Stomach (tissue), 4 donors: ENCODE measurements around the gene TMEM62.

Experiments used
- EP300 ChIP-seq: sonication (generic); formaldehyde crosslinking; IDR thresholded peaks from one replicate; pipeline ENCODE4 v1.6.1; 2017; ENCODE audit warnings: antibody characterized with exemption
- POLR2A ChIP-seq, 4 donors: fragments of 450-650 bp; IDR thresholded peaks; one replicate each; pipeline ENCODE4 v1.6.1; 2016; ENCODE audit warnings: antibody characterized with exemption in 4 of 4, control low read depth in 2 of 4, mild to moderate bottlenecking in 1 of 4, moderate library complexity in 1 of 4
- POLR2AphosphoS5 ChIP-seq, 3 donors: sonication (generic); formaldehyde crosslinking; IDR thresholded peaks; one replicate each; pipeline ENCODE4 v1.6.1; 2016; ENCODE audit warnings: antibody characterized with exemption in 3 of 3
- TF ChIP-seq, protein P1 (sequence below), 7 experiments: fragments of 450-650 bp in 4 of 7; fragments of 200-600 bp in 3 of 7; sonication (generic) in 3 of 7; IDR thresholded peaks; one replicate each; pipeline ENCODE4 v1.5.1; 2016 to 2019; ENCODE audit warnings: antibody characterized with exemption in 7 of 7, control low read depth in 2 of 7, mild to moderate bottlenecking in 1 of 7

DNA sequence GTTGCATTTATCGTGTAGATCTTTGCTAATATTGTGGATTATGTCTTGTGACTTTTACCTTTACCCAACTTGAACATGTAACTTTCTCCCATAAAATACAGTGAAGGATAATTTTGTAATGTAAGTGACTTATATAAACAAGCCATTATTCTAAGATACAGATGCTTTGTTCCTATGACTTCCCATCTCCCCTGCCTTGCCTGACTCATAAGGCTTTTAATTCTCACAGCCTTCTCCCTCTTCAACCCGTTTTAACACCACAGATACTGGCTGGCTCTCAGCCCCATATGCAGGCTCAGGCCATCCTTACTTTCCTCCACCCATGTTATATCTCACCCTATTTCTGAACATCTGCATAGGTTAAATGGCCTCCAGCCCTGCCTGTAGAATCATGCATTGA is 55.9 kb downstream of the TMEM62 start:
- TF ChIP-seq, protein P1, sequence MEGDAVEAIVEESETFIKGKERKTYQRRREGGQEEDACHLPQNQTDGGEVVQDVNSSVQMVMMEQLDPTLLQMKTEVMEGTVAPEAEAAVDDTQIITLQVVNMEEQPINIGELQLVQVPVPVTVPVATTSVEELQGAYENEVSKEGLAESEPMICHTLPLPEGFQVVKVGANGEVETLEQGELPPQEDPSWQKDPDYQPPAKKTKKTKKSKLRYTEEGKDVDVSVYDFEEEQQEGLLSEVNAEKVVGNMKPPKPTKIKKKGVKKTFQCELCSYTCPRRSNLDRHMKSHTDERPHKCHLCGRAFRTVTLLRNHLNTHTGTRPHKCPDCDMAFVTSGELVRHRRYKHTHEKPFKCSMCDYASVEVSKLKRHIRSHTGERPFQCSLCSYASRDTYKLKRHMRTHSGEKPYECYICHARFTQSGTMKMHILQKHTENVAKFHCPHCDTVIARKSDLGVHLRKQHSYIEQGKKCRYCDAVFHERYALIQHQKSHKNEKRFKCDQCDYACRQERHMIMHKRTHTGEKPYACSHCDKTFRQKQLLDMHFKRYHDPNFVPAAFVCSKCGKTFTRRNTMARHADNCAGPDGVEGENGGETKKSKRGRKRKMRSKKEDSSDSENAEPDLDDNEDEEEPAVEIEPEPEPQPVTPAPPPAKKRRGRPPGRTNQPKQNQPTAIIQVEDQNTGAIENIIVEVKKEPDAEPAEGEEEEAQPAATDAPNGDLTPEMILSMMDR (IDR thresholded peaks at IDR 0.05), result no peak
- no peak for TF ChIP-seq POLR2A (IDR thresholded peaks at IDR 0.05)
- TF ChIP-seq EP300, result no peak
- TF ChIP-seq POLR2AphosphoS5 (IDR thresholded peaks at IDR 0.05), result no peak
